ENCODE results near the gene PAQR6.

Gene PAQR6

GRCh38 chr1:156249593-156249992 is 1.7 kb upstream of the PAQR6 start:
- Histone ChIP-seq H3K4me3 (ENCODE audit: severe bottlenecking) (no peak overlapping the region), H3K36me3 (ENCODE audit: low read depth) (peaks cover 37% of the 10 kb centered on the region), H3K27me3 (ENCODE audit: insufficient read depth, poor library complexity, severe bottlenecking) (peaks cover 6% of the 10 kb centered on the region), H3K9me3 (ENCODE audit: severe bottlenecking) (no peaks in the 10 kb centered on the region), H3K27ac (ENCODE audit: poor library complexity, severe bottlenecking) (no peak overlapping the region), H3K4me1 (ENCODE audit: insufficient read depth, poor library complexity, severe bottlenecking) (no peaks in the 10 kb centered on the region)
- ATAC-seq (ENCODE audit: low read depth) = no peak
- TF ChIP-seq CTCF (IDR thresholded peaks at IDR 0.05; ENCODE audit: poor library complexity, severe bottlenecking) = no peak
- DNase-seq (ENCODE audit: low spot score) = no peak

DNA sequence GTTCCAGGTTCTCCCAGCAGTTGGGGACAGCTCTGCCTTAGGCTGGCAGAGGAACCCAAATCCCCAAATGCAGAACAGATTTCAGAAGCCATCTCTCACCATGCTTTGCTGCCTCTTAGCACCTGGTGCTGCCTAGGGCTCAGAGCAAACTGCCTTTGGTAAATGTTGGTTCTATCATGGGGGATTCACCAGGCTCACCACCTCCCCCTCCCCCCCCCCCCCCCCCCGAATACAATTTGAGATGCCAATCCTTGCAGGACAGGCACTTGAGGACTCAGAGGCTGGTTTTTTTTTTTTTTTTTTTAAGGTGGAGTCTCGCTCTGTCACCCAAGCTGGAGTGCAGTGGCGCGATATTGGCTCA is 447 bp upstream of the PAQR6 start:
- ATAC-seq (ENCODE audit: low read depth) = peak; percentile 2; the same call in 1 of the 3 replicates
- Histone ChIP-seq H3K4me3 (ENCODE audit: severe bottlenecking) (no peak overlapping the region), H3K36me3 (ENCODE audit: low read depth) (peaks cover 25% of the 10 kb centered on the region), H3K9me3 (ENCODE audit: severe bottlenecking) (no peaks in the 10 kb centered on the region), H3K27me3 (ENCODE audit: insufficient read depth, poor library complexity, severe bottlenecking) (peaks cover 6% of the 10 kb centered on the region), H3K4me1 (ENCODE audit: insufficient read depth, poor library complexity, severe bottlenecking) (no peaks in the 10 kb centered on the region), H3K27ac (ENCODE audit: poor library complexity, severe bottlenecking) (no peak overlapping the region)
- no peak for TF ChIP-seq CTCF (IDR thresholded peaks at IDR 0.05; ENCODE audit: poor library complexity, severe bottlenecking)
- DNase-seq (ENCODE audit: low spot score) = no peak

DNA sequence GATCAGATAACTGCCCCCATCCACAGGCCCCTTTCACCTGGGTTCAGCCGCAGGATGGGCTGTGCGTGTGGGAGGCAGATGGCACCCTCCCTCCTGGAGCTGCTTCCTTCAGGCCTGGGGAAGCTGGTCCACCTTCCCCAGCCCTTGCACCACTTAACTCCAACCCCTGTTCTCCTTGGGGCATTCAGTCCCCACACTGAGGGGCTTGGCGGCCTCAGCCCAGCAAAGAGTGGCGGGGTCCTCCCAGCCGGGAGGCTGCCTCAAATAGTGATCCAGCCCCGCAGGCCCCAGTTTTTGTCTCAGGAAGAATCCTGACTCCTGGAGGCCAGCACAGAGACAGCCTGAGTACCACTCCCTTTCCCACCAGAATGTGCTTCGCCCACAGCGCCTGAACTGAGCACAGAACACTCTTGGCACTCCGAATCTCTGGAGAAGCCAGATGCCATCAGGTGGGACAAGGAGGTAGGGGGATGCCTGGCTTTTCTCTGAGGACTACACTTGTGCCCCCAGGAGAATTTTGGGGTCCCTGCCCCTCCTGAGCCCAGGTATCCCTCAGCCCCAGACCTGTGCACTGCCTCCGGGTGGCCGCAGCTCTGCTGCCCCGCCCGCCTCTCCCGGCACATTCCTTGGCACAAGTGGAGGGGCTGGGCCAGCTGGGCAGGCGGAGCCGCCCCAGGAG is 936 bp downstream of the PAQR6 start:
- DNase-seq (ENCODE audit: low spot score) = no peak
- Histone ChIP-seq H3K9me3 (ENCODE audit: severe bottlenecking) (no peaks in the 10 kb centered on the region), H3K4me3 (ENCODE audit: severe bottlenecking) (no peak overlapping the region), H3K27ac (ENCODE audit: poor library complexity, severe bottlenecking) (no peak overlapping the region), H3K36me3 (ENCODE audit: low read depth) (peaks cover 12% of the 10 kb centered on the region), H3K4me1 (ENCODE audit: insufficient read depth, poor library complexity, severe bottlenecking) (peaks cover 4% of the 10 kb centered on the region), H3K27me3 (ENCODE audit: insufficient read depth, poor library complexity, severe bottlenecking) (peaks cover 6% of the 10 kb centered on the region)
- peak; percentile 4; the same call in 1 of the 3 replicates for ATAC-seq (ENCODE audit: low read depth)
- no peak for TF ChIP-seq CTCF (IDR thresholded peaks at IDR 0.05; ENCODE audit: poor library complexity, severe bottlenecking)

DNA sequence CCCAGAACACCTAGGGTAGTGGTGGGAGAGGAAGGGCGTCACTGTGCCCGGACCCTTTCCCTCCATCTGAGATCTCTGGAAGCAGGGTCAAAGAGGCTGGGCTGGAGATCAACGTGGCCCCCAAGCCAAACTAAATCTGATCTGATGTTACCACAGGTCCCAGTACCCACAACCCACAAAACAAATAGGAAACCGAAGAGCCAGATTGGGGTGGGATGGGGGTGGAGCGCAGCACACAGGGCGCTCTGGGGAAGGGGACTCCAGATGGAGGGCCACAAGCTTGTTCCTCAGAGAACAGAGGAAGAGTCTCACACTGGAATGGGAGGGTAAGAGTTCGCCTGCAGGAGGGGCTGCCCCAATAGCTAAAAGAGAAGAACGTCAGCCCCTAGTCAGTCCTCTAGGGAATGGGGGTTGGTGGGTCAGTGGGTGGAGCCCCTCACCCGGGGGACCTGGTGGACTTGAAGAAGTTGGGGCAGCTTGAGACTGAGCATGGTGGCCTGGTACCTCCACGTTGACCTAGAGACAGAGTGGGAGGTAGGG is 1.5 kb downstream of the PAQR6 start:
- Histone ChIP-seq H3K4me3 (ENCODE audit: severe bottlenecking) (no peak overlapping the region), H3K9me3 (ENCODE audit: severe bottlenecking) (no peaks in the 10 kb centered on the region), H3K27me3 (ENCODE audit: insufficient read depth, poor library complexity, severe bottlenecking) (peaks cover 6% of the 10 kb centered on the region), H3K27ac (ENCODE audit: poor library complexity, severe bottlenecking) (no peak overlapping the region), H3K36me3 (ENCODE audit: low read depth) (peaks cover 8% of the 10 kb centered on the region), H3K4me1 (ENCODE audit: insufficient read depth, poor library complexity, severe bottlenecking) (peaks cover 10% of the 10 kb centered on the region)
- DNase-seq (ENCODE audit: low spot score) = no peak
- TF ChIP-seq CTCF (IDR thresholded peaks at IDR 0.05; ENCODE audit: poor library complexity, severe bottlenecking) = no peak
- ATAC-seq (ENCODE audit: low read depth) = no peak
